Measurements from ENCODE around the gene CLIC1.

CLIC1 gene

GRCh38 chr6:31683591-31683990, 52.7 kb downstream of the CLIC1 start:
- Histone ChIP-seq H3K4me2 (no peak overlapping the region), H3K4me1 (ENCODE audit: low read depth, poor library complexity, severe bottlenecking) (peaks cover 24% of the 10 kb centered on the region), H3K27ac (no peak overlapping the region), H2AFZ (ENCODE audit: low read depth) (no peak overlapping the region), H3K9ac (no peak overlapping the region), H3K36me3 (ENCODE audit: insufficient read depth) (no peaks in the 10 kb centered on the region), H4K20me1 (ENCODE audit: insufficient read depth) (no peaks in the 10 kb centered on the region), H3K79me2 (ENCODE audit: insufficient read depth, low read depth) (no peaks in the 10 kb centered on the region), H3K27me3 (ENCODE audit: insufficient read depth, low read depth) (no peaks in the 10 kb centered on the region), H3K4me3 (IDR thresholded peaks at IDR 0.05; ENCODE audit: insufficient read depth, low read depth, low read length) (no peak overlapping the region)
- no peak for TF ChIP-seq CTCF (conservative IDR thresholded peaks at IDR 0.05; ENCODE audit: low read depth, low read length)

- Histone ChIP-seq H3K27ac (no peak overlapping the region), H3K4me3 (IDR thresholded peaks at IDR 0.05; ENCODE audit: insufficient read depth, low read depth, low read length) (no peak overlapping the region), H2AFZ (ENCODE audit: low read depth) (no peak overlapping the region), H3K27me3 (ENCODE audit: insufficient read depth, low read depth) (no peaks in the 10 kb centered on the region), H3K4me2 (no peak overlapping the region; the same call in 1 of the 2 replicates), H3K36me3 (ENCODE audit: insufficient read depth) (no peaks in the 10 kb centered on the region), H3K9ac (no peak overlapping the region), H4K20me1 (ENCODE audit: insufficient read depth) (no peaks in the 10 kb centered on the region), H3K79me2 (ENCODE audit: insufficient read depth, low read depth) (no peaks in the 10 kb centered on the region), H3K4me1 (ENCODE audit: low read depth, poor library complexity, severe bottlenecking) (peaks cover 48% of the 10 kb centered on the region)
- no peak for TF ChIP-seq CTCF (conservative IDR thresholded peaks at IDR 0.05; ENCODE audit: low read depth, low read length)
Measured at GRCh38 chr6:31681135-31681671, 55.1 kb downstream of the CLIC1 start.
